ENCODE results near the gene GABRB1.
"Not testable (repeated sequence)": the region's sequence is repeated elsewhere in the genome, so short reads cannot be mapped to it uniquely, and the experiment has no call there.

GABRB1 gene

GRCh38 chr4:47270201-47270888 is 239.0 kb downstream of the GABRB1 start:
- Histone ChIP-seq H3K4me1 (ENCODE audit: control insufficient read depth in 5 of 5, insufficient read depth in 5 of 5, low read length in 5 of 5) (no peaks in the 10 kb centered on the region), H3K27me3 (ENCODE audit: control insufficient read depth in 5 of 5, insufficient read depth in 4 of 5, low read length in 5 of 5) (no peaks in the 10 kb centered on the region), H3K9me3 (ENCODE audit: control insufficient read depth in 5 of 5, low read length in 5 of 5) (no peaks in the 10 kb centered on the region), H3K27ac (ENCODE audit: low read depth, low read length) (no peak overlapping the region), H3K36me3 (ENCODE audit: control insufficient read depth in 5 of 5, insufficient read depth in 5 of 5, low read length in 5 of 5) (no peaks in the 10 kb centered on the region), H3K9ac (ENCODE audit: low read length in 5 of 5) (no peak overlapping the region), H3K4me3 (ENCODE audit: low read depth in 1 of 5, low read length in 5 of 5) (no peak overlapping the region)

- no peak overlapping the region for H3K9ac ChIP-seq (ENCODE audit: low read length in 5 of 5)
- H3K27ac ChIP-seq (ENCODE audit: low read depth, low read length) = no peak overlapping the region
- no peaks in the 10 kb centered on the region for H3K27me3 ChIP-seq (ENCODE audit: control insufficient read depth in 5 of 5, insufficient read depth in 4 of 5, low read length in 5 of 5)
- no peaks in the 10 kb centered on the region for H3K9me3 ChIP-seq (ENCODE audit: control insufficient read depth in 5 of 5, low read length in 5 of 5)
- H3K4me3 ChIP-seq (ENCODE audit: low read depth in 1 of 5, low read length in 5 of 5) = no peak overlapping the region
- no peaks in the 10 kb centered on the region for H3K4me1 ChIP-seq (ENCODE audit: control insufficient read depth in 5 of 5, insufficient read depth in 5 of 5, low read length in 5 of 5)
- no peaks in the 10 kb centered on the region for H3K36me3 ChIP-seq (ENCODE audit: control insufficient read depth in 5 of 5, insufficient read depth in 5 of 5, low read length in 5 of 5)
Measured at GRCh38 chr4:47271291-47271690, 239.9 kb downstream of the GABRB1 start.

- no peaks in the 10 kb centered on the region for H3K4me1 ChIP-seq (ENCODE audit: control insufficient read depth in 5 of 5, insufficient read depth in 5 of 5, low read length in 5 of 5)
- no peak overlapping the region for H3K4me3 ChIP-seq (ENCODE audit: low read depth in 1 of 5, low read length in 5 of 5)
- no peaks in the 10 kb centered on the region for H3K36me3 ChIP-seq (ENCODE audit: control insufficient read depth in 5 of 5, insufficient read depth in 5 of 5, low read length in 5 of 5)
- H3K9me3 ChIP-seq (ENCODE audit: control insufficient read depth in 5 of 5, low read length in 5 of 5) = no peaks in the 10 kb centered on the region
- no peak overlapping the region for H3K27ac ChIP-seq (ENCODE audit: low read depth, low read length)
- no peaks in the 10 kb centered on the region for H3K27me3 ChIP-seq (ENCODE audit: control insufficient read depth in 5 of 5, insufficient read depth in 4 of 5, low read length in 5 of 5)
- H3K9ac ChIP-seq (ENCODE audit: low read length in 5 of 5) = no peak overlapping the region
Measured at GRCh38 chr4:47274901-47275300, 243.5 kb downstream of the GABRB1 start.

GRCh38 chr4:47275595-47275994 is 244.2 kb downstream of the GABRB1 start:
- no peaks in the 10 kb centered on the region for H3K4me1 ChIP-seq (ENCODE audit: control insufficient read depth in 5 of 5, insufficient read depth in 5 of 5, low read length in 5 of 5)
- no peak overlapping the region for H3K9ac ChIP-seq (ENCODE audit: low read length in 5 of 5)
- no peaks in the 10 kb centered on the region for H3K27me3 ChIP-seq (ENCODE audit: control insufficient read depth in 5 of 5, insufficient read depth in 4 of 5, low read length in 5 of 5)
- H3K27ac ChIP-seq (ENCODE audit: low read depth, low read length) = no peak overlapping the region
- no peaks in the 10 kb centered on the region for H3K9me3 ChIP-seq (ENCODE audit: control insufficient read depth in 5 of 5, low read length in 5 of 5)
- no peaks in the 10 kb centered on the region for H3K36me3 ChIP-seq (ENCODE audit: control insufficient read depth in 5 of 5, insufficient read depth in 5 of 5, low read length in 5 of 5)
- H3K4me3 ChIP-seq (ENCODE audit: low read depth in 1 of 5, low read length in 5 of 5) = no peak overlapping the region

GRCh38 chr4:47278631-47279030 is 247.3 kb downstream of the GABRB1 start:
- Histone ChIP-seq H3K27ac (ENCODE audit: low read depth, low read length) (no peak overlapping the region), H3K4me3 (ENCODE audit: low read depth in 1 of 5, low read length in 5 of 5) (no peak overlapping the region), H3K9me3 (ENCODE audit: control insufficient read depth in 5 of 5, low read length in 5 of 5) (no peaks in the 10 kb centered on the region), H3K9ac (ENCODE audit: low read length in 5 of 5) (no peak overlapping the region), H3K4me1 (ENCODE audit: control insufficient read depth in 5 of 5, insufficient read depth in 5 of 5, low read length in 5 of 5) (no peaks in the 10 kb centered on the region), H3K27me3 (ENCODE audit: control insufficient read depth in 5 of 5, insufficient read depth in 4 of 5, low read length in 5 of 5) (peaks cover 0 to 6% (median 0%) of the 10 kb centered on the region in 5 donors), H3K36me3 (ENCODE audit: control insufficient read depth in 5 of 5, insufficient read depth in 5 of 5, low read length in 5 of 5) (no peaks in the 10 kb centered on the region)

GRCh38 chr4:47287735-47288134 is 256.4 kb downstream of the GABRB1 start:
- no peaks in the 10 kb centered on the region for H3K4me1 ChIP-seq (ENCODE audit: control insufficient read depth in 5 of 5, insufficient read depth in 5 of 5, low read length in 5 of 5)
- no peaks in the 10 kb centered on the region for H3K36me3 ChIP-seq (ENCODE audit: control insufficient read depth in 5 of 5, insufficient read depth in 5 of 5, low read length in 5 of 5)
- H3K27me3 ChIP-seq (ENCODE audit: control insufficient read depth in 5 of 5, insufficient read depth in 4 of 5, low read length in 5 of 5) = peaks cover 0 to 4% (median 0%) of the 10 kb centered on the region in 5 donors
- H3K4me3 ChIP-seq (ENCODE audit: low read depth in 1 of 5, low read length in 5 of 5) = no peak overlapping the region
- no peaks in the 10 kb centered on the region for H3K9me3 ChIP-seq (ENCODE audit: control insufficient read depth in 5 of 5, low read length in 5 of 5)
- H3K27ac ChIP-seq (ENCODE audit: low read depth, low read length) = no peak overlapping the region
- H3K9ac ChIP-seq (ENCODE audit: low read length in 5 of 5) = no peak overlapping the region

GRCh38 chr4:47289805-47290204 is 258.4 kb downstream of the GABRB1 start:
- H3K27me3 ChIP-seq (ENCODE audit: control insufficient read depth in 5 of 5, insufficient read depth in 4 of 5, low read length in 5 of 5) = no peaks in the 10 kb centered on the region
- no peak overlapping the region for H3K4me3 ChIP-seq (ENCODE audit: low read depth in 1 of 5, low read length in 5 of 5)
- H3K9ac ChIP-seq (ENCODE audit: low read length in 5 of 5) = no peak overlapping the region
- no peaks in the 10 kb centered on the region for H3K4me1 ChIP-seq (ENCODE audit: control insufficient read depth in 5 of 5, insufficient read depth in 5 of 5, low read length in 5 of 5)
- H3K27ac ChIP-seq (ENCODE audit: low read depth, low read length) = no peak overlapping the region
- H3K36me3 ChIP-seq (ENCODE audit: control insufficient read depth in 5 of 5, insufficient read depth in 5 of 5, low read length in 5 of 5) = no peaks in the 10 kb centered on the region
- no peaks in the 10 kb centered on the region for H3K9me3 ChIP-seq (ENCODE audit: control insufficient read depth in 5 of 5, low read length in 5 of 5)

- H3K4me3 ChIP-seq (ENCODE audit: low read depth in 1 of 5, low read length in 5 of 5); H3K27me3 ChIP-seq (ENCODE audit: control insufficient read depth in 5 of 5, insufficient read depth in 4 of 5, low read length in 5 of 5); H3K36me3 ChIP-seq (ENCODE audit: control insufficient read depth in 5 of 5, insufficient read depth in 5 of 5, low read length in 5 of 5); H3K4me1 ChIP-seq (ENCODE audit: control insufficient read depth in 5 of 5, insufficient read depth in 5 of 5, low read length in 5 of 5); H3K9ac ChIP-seq (ENCODE audit: low read length in 5 of 5); H3K9me3 ChIP-seq (ENCODE audit: control insufficient read depth in 5 of 5, low read length in 5 of 5); H3K27ac ChIP-seq (ENCODE audit: low read depth, low read length): not testable (repeated sequence)
Measured at GRCh38 chr4:47290873-47291272, 259.5 kb downstream of the GABRB1 start.

- H3K4me3 ChIP-seq (ENCODE audit: low read depth in 1 of 5, low read length in 5 of 5) = no peak overlapping the region
- H3K9me3 ChIP-seq (ENCODE audit: control insufficient read depth in 5 of 5, low read length in 5 of 5) = no peaks in the 10 kb centered on the region
- H3K9ac ChIP-seq (ENCODE audit: low read length in 5 of 5) = no peak overlapping the region
- H3K4me1 ChIP-seq (ENCODE audit: control insufficient read depth in 5 of 5, insufficient read depth in 5 of 5, low read length in 5 of 5) = no peaks in the 10 kb centered on the region
- no peak overlapping the region for H3K27ac ChIP-seq (ENCODE audit: low read depth, low read length)
- H3K36me3 ChIP-seq (ENCODE audit: control insufficient read depth in 5 of 5, insufficient read depth in 5 of 5, low read length in 5 of 5) = no peaks in the 10 kb centered on the region
- H3K27me3 ChIP-seq (ENCODE audit: control insufficient read depth in 5 of 5, insufficient read depth in 4 of 5, low read length in 5 of 5) = no peaks in the 10 kb centered on the region
Measured at GRCh38 chr4:47309165-47309564, 277.8 kb downstream of the GABRB1 start.

GRCh38 chr4:47312170-47312569 is 280.8 kb downstream of the GABRB1 start:
- no peaks in the 10 kb centered on the region for H3K27me3 ChIP-seq (ENCODE audit: control insufficient read depth in 5 of 5, insufficient read depth in 4 of 5, low read length in 5 of 5)
- no peaks in the 10 kb centered on the region for H3K9me3 ChIP-seq (ENCODE audit: control insufficient read depth in 5 of 5, low read length in 5 of 5)
- H3K4me3 ChIP-seq (ENCODE audit: low read depth in 1 of 5, low read length in 5 of 5) = no peak overlapping the region
- no peaks in the 10 kb centered on the region for H3K36me3 ChIP-seq (ENCODE audit: control insufficient read depth in 5 of 5, insufficient read depth in 5 of 5, low read length in 5 of 5)
- no peak overlapping the region for H3K9ac ChIP-seq (ENCODE audit: low read length in 5 of 5)
- no peaks in the 10 kb centered on the region for H3K4me1 ChIP-seq (ENCODE audit: control insufficient read depth in 5 of 5, insufficient read depth in 5 of 5, low read length in 5 of 5)
- no peak overlapping the region for H3K27ac ChIP-seq (ENCODE audit: low read depth, low read length)

- H3K27ac ChIP-seq (ENCODE audit: low read depth, low read length) = no peak overlapping the region
- no peak overlapping the region for H3K4me3 ChIP-seq (ENCODE audit: low read depth in 1 of 5, low read length in 5 of 5)
- H3K4me1 ChIP-seq (ENCODE audit: control insufficient read depth in 5 of 5, insufficient read depth in 5 of 5, low read length in 5 of 5) = no peaks in the 10 kb centered on the region
- no peaks in the 10 kb centered on the region for H3K9me3 ChIP-seq (ENCODE audit: control insufficient read depth in 5 of 5, low read length in 5 of 5)
- no peaks in the 10 kb centered on the region for H3K27me3 ChIP-seq (ENCODE audit: control insufficient read depth in 5 of 5, insufficient read depth in 4 of 5, low read length in 5 of 5)
- H3K9ac ChIP-seq (ENCODE audit: low read length in 5 of 5) = no peak overlapping the region
- no peaks in the 10 kb centered on the region for H3K36me3 ChIP-seq (ENCODE audit: control insufficient read depth in 5 of 5, insufficient read depth in 5 of 5, low read length in 5 of 5)
Measured at GRCh38 chr4:47313384-47313783, 282.0 kb downstream of the GABRB1 start.

Measured in subcutaneous abdominal adipose tissue (tissue), 5 donors.